CD14-positive monocyte (primary cell): ENCODE data around the gene PREP. TPM values are rescaled to one million over a fixed set of nuclear protein-coding genes. Genes with fewer than 3 reads are reported as not detected.

Experiments used
- DNase-seq, 3 donors: peaks; one replicate each; pipeline ENCODE4 v3.0.0-alpha.2; 2011 to 2022
- H2AFZ ChIP-seq: 2 replicates; pipeline ENCODE4 v1.6.0; 2012; ENCODE audit warnings: mild to moderate bottlenecking, low read depth, low read length, inconsistent platforms; ENCODE audit not compliant: insufficient read depth, poor library complexity, severe bottlenecking
- H3K27ac ChIP-seq, 2 donors: 1 replicate in 1 of 2; 2 replicates in 1 of 2; pipeline ENCODE4 v1.5.1; 2012 to 2013; ENCODE audit warnings: low read length in 2 of 2, control low read depth in 1 of 2, inconsistent platforms in 1 of 2, low read depth in 1 of 2, mild to moderate bottlenecking in 1 of 2
- H3K27me3 ChIP-seq, 2 donors: one replicate each; pipeline versions ENCODE4 v1.6.0 to v1.6.1; 2011 to 2013; ENCODE audit warnings: low read length in 2 of 2; ENCODE audit not compliant: control insufficient read depth in 2 of 2, insufficient read depth in 2 of 2
- H3K36me3 ChIP-seq, 2 donors: replicated peaks in 1 of 2; 1 replicate in 1 of 2; 2 replicates in 1 of 2; pipeline versions ENCODE4 v1.5.1 to v1.6.1; 2012 to 2013; ENCODE audit warnings: low read length in 2 of 2, control low read depth in 1 of 2, inconsistent platforms in 1 of 2, mild to moderate bottlenecking in 1 of 2; ENCODE audit not compliant: insufficient read depth in 2 of 2, control insufficient read depth in 1 of 2
- H3K4me1 ChIP-seq, 2 donors: 1 replicate in 1 of 2; 2 replicates in 1 of 2; pipeline versions ENCODE4 v1.5.1 to v1.6.1; 2012 to 2013; ENCODE audit warnings: low read length in 2 of 2, control low read depth in 1 of 2, inconsistent platforms in 1 of 2, mild to moderate bottlenecking in 1 of 2, moderate library complexity in 1 of 2; ENCODE audit not compliant: insufficient read depth in 2 of 2, control insufficient read depth in 1 of 2
- H3K4me2 ChIP-seq: replicated peaks from 2 replicates; pipeline ENCODE3; 2012; ENCODE audit warnings: low read length, moderate library complexity, mild to moderate bottlenecking; ENCODE audit not compliant: poor library complexity, severe bottlenecking; ENCODE audit errors: extremely low read depth
- H3K4me3 ChIP-seq, 3 experiments: fragments of 200-600 bp in 1 of 3; sonication (generic) in 1 of 3; replicated peaks in 1 of 3; 1 replicate in 2 of 3; 2 replicates in 1 of 3; pipeline ENCODE4 v1.5.1; 2011 to 2013; ENCODE audit warnings: low read length in 3 of 3, mild to moderate bottlenecking in 3 of 3, control low read depth in 2 of 3, low read depth in 2 of 3, inconsistent platforms in 1 of 3, moderate library complexity in 1 of 3
- H3K79me2 ChIP-seq: 2 replicates; pipeline ENCODE4 v1.6.0; 2012; ENCODE audit warnings: mild to moderate bottlenecking, control low read depth, inconsistent platforms, low read length, moderate library complexity; ENCODE audit not compliant: insufficient read depth
- H3K9ac ChIP-seq: 2 replicates; pipeline ENCODE4 v1.6.0; 2017; ENCODE audit warnings: low read length, mild to moderate bottlenecking; ENCODE audit not compliant: insufficient read depth, poor library complexity, severe bottlenecking
- H3K9me3 ChIP-seq, 2 donors: replicated peaks in 1 of 2; 1 replicate in 1 of 2; 2 replicates in 1 of 2; pipeline versions ENCODE4 v1.5.1 to v1.6.1; 2012 to 2013; ENCODE audit warnings: low read length in 2 of 2, control low read depth in 1 of 2; ENCODE audit not compliant: control insufficient read depth in 1 of 2, insufficient read depth in 1 of 2
- H4K20me1 ChIP-seq: 2 replicates; pipeline ENCODE4 v1.6.0; 2012; ENCODE audit warnings: mild to moderate bottlenecking, low read length, control low read depth, moderate library complexity; ENCODE audit not compliant: insufficient read depth
- H3K27ac Mint-ChIP-seq, 7 donors: one replicate each; pipeline ENCODE4 v1.8.0; 2020; ENCODE audit warnings: mild to moderate bottlenecking in 7 of 7, mixed read lengths in 7 of 7, moderate library complexity in 6 of 7, inconsistent platforms in 2 of 7
- H3K27me3 Mint-ChIP-seq, 3 donors: one replicate each; pipeline ENCODE4 v1.8.0; 2021 to 2022; ENCODE audit warnings: low read depth in 3 of 3, mild to moderate bottlenecking in 3 of 3, mixed read lengths in 3 of 3, moderate library complexity in 3 of 3, inconsistent platforms in 1 of 3
- H3K36me3 Mint-ChIP-seq, 2 donors: one replicate each; pipeline ENCODE4 v1.8.0; 2020; ENCODE audit warnings: mixed read lengths in 2 of 2, inconsistent platforms in 1 of 2, mild to moderate bottlenecking in 1 of 2
- H3K4me1 Mint-ChIP-seq: one replicate; pipeline ENCODE4 v1.8.0; 2020; ENCODE audit warnings: mild to moderate bottlenecking, mixed read lengths
- H3K4me3 Mint-ChIP-seq, 2 donors: one replicate each; pipeline ENCODE4 v1.8.0; 2020; ENCODE audit warnings: mild to moderate bottlenecking in 2 of 2, mixed read lengths in 2 of 2, moderate library complexity in 1 of 2
- H3K9me3 Mint-ChIP-seq, 7 donors: one replicate each; pipeline ENCODE4 v1.8.0; 2020 to 2022; ENCODE audit warnings: mixed read lengths in 7 of 7, mild to moderate bottlenecking in 6 of 7, moderate library complexity in 6 of 7, inconsistent platforms in 2 of 7
- WGBS: methylation state at CpG from one replicate; pipeline ENCODE4 v1.1.5; 2013; ENCODE audit warnings: missing lambda C conversion rate; ENCODE audit not compliant: insufficient coverage; 5-methylcytosine and 5-hydroxymethylcytosine counted together
- intact Hi-C, 2 donors: fragments of 100-400 bp; cut with micrococcal nuclease; formaldehyde crosslinking; loops; one replicate each; pipeline versions ENCODE4 v1.15.0 to v1.15.1; 2023
- polyA plus RNA-seq, 3 donors: library from polyadenylated mRNA; depleted of rRNA in 1 of 3; unstranded in 2 of 3; stranded (reverse) in 1 of 3; fragments of 300-500 nt in 2 of 3; fragments of >200 nt in 1 of 3; fragmentation: Illumina TruSeq in 2 of 3; gene quantifications; 1 replicate in 2 of 3; 2 replicates in 1 of 3; pipeline ENCODE4 v1.2.3, GENCODE V29; 2012 to 2021
- TF ChIP-seq, protein P1 (sequence below): fragments of 200-600 bp; IDR thresholded peaks from one replicate; pipeline ENCODE4 v1.8.0; 2022; ENCODE audit warnings: antibody characterized with exemption, mild to moderate bottlenecking

Gene PREP
- polyA plus RNA-seq, 3 donors: 21.4 to 40.8 (median 30.7) TPM

DNA sequence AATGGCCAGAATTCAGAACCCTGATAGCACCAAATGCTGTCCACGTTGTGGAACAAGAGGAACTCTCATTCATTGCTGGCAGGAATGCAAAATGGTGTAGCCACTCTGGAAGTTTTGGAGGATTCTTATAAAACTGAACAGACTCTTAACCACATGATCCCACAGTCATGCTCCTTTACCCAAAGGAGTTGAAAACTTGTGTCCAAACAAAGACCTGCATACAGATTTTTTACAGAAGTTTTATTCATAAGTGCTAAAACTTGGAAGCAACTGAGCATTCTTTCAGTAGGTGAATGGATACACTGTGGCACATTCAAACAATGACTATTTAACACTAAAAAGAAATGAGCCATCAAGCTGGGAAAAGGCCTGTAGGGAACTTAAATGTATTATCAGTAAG lies 32.5 kb downstream of the PREP start:
- Mint-ChIP-seq H3K36me3 (peaks cover 69 to 86% of the 10 kb centered on the region in 2 donors), H3K9me3 (peaks cover 0 to 2% (median 0%) of the 10 kb centered on the region in 7 donors), H3K4me3 (no peak overlapping the region), H3K27me3 (no peaks in the 10 kb centered on the region), H3K4me1 (no peaks in the 10 kb centered on the region), H3K27ac (no peak overlapping the region)
- Histone ChIP-seq H3K4me3 (no peak overlapping the region), H3K36me3 (peaks cover 76 to 97% of the 10 kb centered on the region in 2 donors), H4K20me1 (no peaks in the 10 kb centered on the region), H3K4me2 (no peak overlapping the region), H3K9me3 (no peaks in the 10 kb centered on the region), H3K27me3 (no peaks in the 10 kb centered on the region), H3K9ac (no peak overlapping the region), H3K4me1 (no peaks in the 10 kb centered on the region), H3K27ac (no peak overlapping the region), H2AFZ (no peak overlapping the region), H3K79me2 (no peaks in the 10 kb centered on the region)
- intact Hi-C loops: no loop called here
- no CpG with 5 or more reads among the region's 1 CpG for WGBS
- TF ChIP-seq, protein P1, sequence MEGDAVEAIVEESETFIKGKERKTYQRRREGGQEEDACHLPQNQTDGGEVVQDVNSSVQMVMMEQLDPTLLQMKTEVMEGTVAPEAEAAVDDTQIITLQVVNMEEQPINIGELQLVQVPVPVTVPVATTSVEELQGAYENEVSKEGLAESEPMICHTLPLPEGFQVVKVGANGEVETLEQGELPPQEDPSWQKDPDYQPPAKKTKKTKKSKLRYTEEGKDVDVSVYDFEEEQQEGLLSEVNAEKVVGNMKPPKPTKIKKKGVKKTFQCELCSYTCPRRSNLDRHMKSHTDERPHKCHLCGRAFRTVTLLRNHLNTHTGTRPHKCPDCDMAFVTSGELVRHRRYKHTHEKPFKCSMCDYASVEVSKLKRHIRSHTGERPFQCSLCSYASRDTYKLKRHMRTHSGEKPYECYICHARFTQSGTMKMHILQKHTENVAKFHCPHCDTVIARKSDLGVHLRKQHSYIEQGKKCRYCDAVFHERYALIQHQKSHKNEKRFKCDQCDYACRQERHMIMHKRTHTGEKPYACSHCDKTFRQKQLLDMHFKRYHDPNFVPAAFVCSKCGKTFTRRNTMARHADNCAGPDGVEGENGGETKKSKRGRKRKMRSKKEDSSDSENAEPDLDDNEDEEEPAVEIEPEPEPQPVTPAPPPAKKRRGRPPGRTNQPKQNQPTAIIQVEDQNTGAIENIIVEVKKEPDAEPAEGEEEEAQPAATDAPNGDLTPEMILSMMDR: no peak
- DNase-seq: no peak

DNA sequence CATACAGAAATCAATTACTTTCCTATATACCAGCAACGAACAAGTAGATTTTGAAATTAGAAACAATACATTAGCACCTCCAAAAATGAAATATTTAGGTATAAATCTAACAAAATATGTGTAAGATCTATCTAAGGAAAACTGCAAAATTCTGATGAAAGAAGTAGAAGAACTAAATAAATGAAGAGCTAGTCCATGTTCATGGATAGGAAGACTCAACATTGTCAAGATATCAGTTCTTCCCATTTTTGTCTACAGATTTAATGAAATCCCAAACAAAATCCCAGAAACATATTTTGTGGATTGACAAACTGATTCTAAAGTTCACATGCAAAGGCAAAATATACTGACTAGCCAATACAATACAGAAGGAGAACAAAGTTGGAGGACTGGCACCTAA lies 33.7 kb downstream of the PREP start:
- intact Hi-C loops: no loop called here
- H3K36me3 ChIP-seq: peaks cover 78 to 98% of the 10 kb centered on the region in 2 donors
- H3K4me1 ChIP-seq: no peaks in the 10 kb centered on the region
- no peaks in the 10 kb centered on the region for H3K27me3 Mint-ChIP-seq
- H3K9me3 ChIP-seq: no peaks in the 10 kb centered on the region
- H3K27me3 ChIP-seq: no peaks in the 10 kb centered on the region
- H2AFZ ChIP-seq: no peak overlapping the region
- no peak overlapping the region for H3K27ac ChIP-seq
- no peak overlapping the region for H3K9ac ChIP-seq
- no peak overlapping the region for H3K4me2 ChIP-seq
- no peak overlapping the region for H3K4me3 ChIP-seq
- DNase-seq: no peak
- H3K27ac Mint-ChIP-seq: peak overlapping the region in 1 of 7 donors; percentile 25
- no CpG with 5 or more reads among the region's 1 CpG for WGBS
- no peaks in the 10 kb centered on the region for H3K4me1 Mint-ChIP-seq
- H3K36me3 Mint-ChIP-seq: peaks cover 71 to 89% of the 10 kb centered on the region in 2 donors
- peaks cover 0 to 2% (median 0%) of the 10 kb centered on the region in 7 donors for H3K9me3 Mint-ChIP-seq
- H3K79me2 ChIP-seq: no peaks in the 10 kb centered on the region
- TF ChIP-seq, protein P1: no peak
- H4K20me1 ChIP-seq: no peaks in the 10 kb centered on the region
- no peak overlapping the region for H3K4me3 Mint-ChIP-seq
